ENCODE data around the gene C11orf24. TPM values are rescaled to one million over a fixed set of nuclear protein-coding genes. Genes with fewer than 3 reads are reported as not detected.

The C11orf24 gene
- polyA plus RNA-seq, 3 donors, result 9.5 to 21.8 (median 12.6) TPM

DNA sequence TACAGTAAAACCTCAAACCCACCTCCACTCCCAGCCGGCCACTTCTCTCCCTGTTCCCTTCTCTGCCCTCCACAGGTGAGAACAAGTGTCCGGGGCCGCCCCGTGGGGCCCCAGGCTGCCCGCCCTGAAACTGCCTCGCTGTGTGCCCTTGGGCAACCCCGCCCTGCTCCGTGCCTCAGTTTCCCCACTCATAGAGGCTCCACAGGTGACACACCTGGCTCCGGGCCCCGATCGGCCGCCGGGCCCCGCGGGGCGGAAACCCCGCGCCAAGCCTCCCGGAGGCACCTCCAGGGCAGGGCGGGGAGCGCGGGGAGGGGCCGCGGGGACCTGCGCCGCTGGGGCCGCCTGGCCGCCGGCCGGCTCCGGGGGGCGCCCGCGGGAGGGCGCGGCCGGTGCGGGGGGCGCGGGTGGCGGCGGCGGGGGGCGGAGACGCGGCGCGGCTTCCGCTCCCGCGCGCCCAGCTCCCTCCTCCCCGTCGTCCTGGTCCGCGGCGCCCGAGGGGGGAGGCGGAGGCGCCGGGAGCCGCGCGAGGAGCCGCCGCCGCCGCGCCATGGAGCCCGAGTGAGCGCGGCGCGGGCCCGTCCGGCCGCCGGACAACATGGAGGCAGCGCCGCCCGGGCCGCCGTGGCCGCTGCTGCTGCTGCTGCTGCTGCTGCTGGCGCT, 40.5 kb upstream of the C11orf24 start, which contains the start of gene LRP5:
TSS of gene LRP5 (plus strand) at position 475 of the 663 bp plus-strand sequence. CDS start at position 599, 124 bp downstream.
- Histone ChIP-seq H3K9ac (ENCODE audit: insufficient read depth, low read length, poor library complexity, severe bottlenecking) (peak within 1 kb of the TSS; percentile 51), H3K27me3 (ENCODE audit: control insufficient read depth in 2 of 2, insufficient read depth in 2 of 2, low read length in 2 of 2) (peaks cover 19 to 40% of the 10 kb centered on the region in 2 donors), H3K4me2 (replicated peaks; ENCODE audit: extremely low read depth, low read length, poor library complexity, severe bottlenecking) (peak within 1 kb of the TSS; percentile 86), H3K9me3 (replicated peaks in 1 of 2; ENCODE audit: control insufficient read depth in 1 of 2, insufficient read depth in 1 of 2, low read length in 2 of 2) (no peaks in the 10 kb centered on the region), H2AFZ (ENCODE audit: insufficient read depth, low read depth, low read length, poor library complexity, severe bottlenecking) (peak within 1 kb of the TSS; percentile 72), H3K27ac (ENCODE audit: low read depth in 1 of 2, low read length in 2 of 2) (no peak within 1 kb of the TSS), H3K79me2 (ENCODE audit: insufficient read depth, low read length) (no peaks in the 10 kb centered on the region), H3K36me3 (replicated peaks in 1 of 2; ENCODE audit: control insufficient read depth in 1 of 2, insufficient read depth in 2 of 2, low read length in 2 of 2) (no peaks in the 10 kb centered on the region), H4K20me1 (ENCODE audit: insufficient read depth, low read length) (no peaks in the 10 kb centered on the region), H3K4me3 (replicated peaks in 1 of 3; ENCODE audit: low read depth in 2 of 3, low read length in 3 of 3) (peak within 1 kb of the TSS; percentile 3 to 73 (median 26)), H3K4me1 (ENCODE audit: control insufficient read depth in 1 of 2, insufficient read depth in 2 of 2, low read length in 2 of 2) (peaks cover 15 to 19% of the 10 kb centered on the region in 2 donors)
- peaks cover 0 to 16% (median 5%) of the 10 kb centered on the region in 7 donors for H3K9me3 Mint-ChIP-seq
- WGBS (ENCODE audit: insufficient coverage), result 3% methylated on average over 78 of the region's 85 CpGs
- peaks cover 49 to 63% (median 57%) of the 10 kb centered on the region in 3 donors for H3K27me3 Mint-ChIP-seq (ENCODE audit: low read depth in 3 of 3)
- peaks cover 5 to 18% of the 10 kb centered on the region in 2 donors for H3K36me3 Mint-ChIP-seq
- intact Hi-C loops (cut with micrococcal nuclease), result no loop called here
- no peak within 1 kb of the TSS for H3K27ac Mint-ChIP-seq
- no peak for DNase-seq
- TF ChIP-seq CTCF (IDR thresholded peaks at IDR 0.05), result no peak
- peak within 1 kb of the TSS; percentile 81 to 92 for H3K4me3 Mint-ChIP-seq
- H3K4me1 Mint-ChIP-seq, result peaks cover 36% of the 10 kb centered on the region

- intact Hi-C loops (cut with micrococcal nuclease), result no loop called here
- Mint-ChIP-seq H3K36me3 (peaks cover 5 to 18% of the 10 kb centered on the region in 2 donors), H3K4me3 (peak overlapping the region; percentile 70 to 85), H3K27ac (no peak overlapping the region), H3K4me1 (peaks cover 36% of the 10 kb centered on the region), H3K27me3 (ENCODE audit: low read depth in 3 of 3) (peaks cover 49 to 56% (median 51%) of the 10 kb centered on the region in 3 donors), H3K9me3 (peaks cover 0 to 16% (median 5%) of the 10 kb centered on the region in 7 donors)
- H3K36me3 ChIP-seq (replicated peaks in 1 of 2; ENCODE audit: control insufficient read depth in 1 of 2, insufficient read depth in 2 of 2, low read length in 2 of 2), result no peaks in the 10 kb centered on the region
- H3K27me3 ChIP-seq (ENCODE audit: control insufficient read depth in 2 of 2, insufficient read depth in 2 of 2, low read length in 2 of 2), result peaks cover 19 to 40% of the 10 kb centered on the region in 2 donors
- no peaks in the 10 kb centered on the region for H3K9me3 ChIP-seq (replicated peaks in 1 of 2; ENCODE audit: control insufficient read depth in 1 of 2, insufficient read depth in 1 of 2, low read length in 2 of 2)
- H3K79me2 ChIP-seq (ENCODE audit: insufficient read depth, low read length), result no peaks in the 10 kb centered on the region
- no peak for TF ChIP-seq CTCF (IDR thresholded peaks at IDR 0.05)
- no peak overlapping the region for H3K27ac ChIP-seq (ENCODE audit: low read depth in 1 of 2, low read length in 2 of 2)
- H3K4me3 ChIP-seq (replicated peaks in 1 of 3; ENCODE audit: low read depth in 2 of 3, low read length in 3 of 3), result peak overlapping the region in 1 of 3 experiments; percentile 58
- no peak for DNase-seq
- peaks cover 15 to 19% of the 10 kb centered on the region in 2 donors for H3K4me1 ChIP-seq (ENCODE audit: control insufficient read depth in 1 of 2, insufficient read depth in 2 of 2, low read length in 2 of 2)
- no peak overlapping the region for H3K9ac ChIP-seq (ENCODE audit: insufficient read depth, low read length, poor library complexity, severe bottlenecking)
- WGBS (ENCODE audit: insufficient coverage), result 50% methylated on average over 17 of the region's 25 CpGs
- H3K4me2 ChIP-seq (replicated peaks; ENCODE audit: extremely low read depth, low read length, poor library complexity, severe bottlenecking), result peak overlapping the region; percentile 45
- no peak overlapping the region for H2AFZ ChIP-seq (ENCODE audit: insufficient read depth, low read depth, low read length, poor library complexity, severe bottlenecking)
- H4K20me1 ChIP-seq (ENCODE audit: insufficient read depth, low read length), result no peaks in the 10 kb centered on the region
Measured at GRCh38 chr11:68311160-68312116, 39.7 kb upstream of the C11orf24 start.

Data from CD14-positive monocyte (primary cell).